Placental pericyte (primary cell): ENCODE results near the gene OR10H4. TPM values are rescaled to one million over a fixed set of nuclear protein-coding genes. Genes with fewer than 3 reads are reported as not detected.

Source experiments
- total RNA-seq: library from RNA; depleted of rRNA; stranded (reverse); fragments of >200 nt; gene quantifications from 2 replicates; pipeline ENCODE4 v1.2.3, GENCODE V29; 2012

OR10H4 gene
- not detected in 2 replicates for total RNA-seq

GRCh38 chr19:15948223-15949058 lies at the start of gene OR10H4:
OR10H4 (plus strand) TSS chr19:15949008; CDS start chr19:15949008, 0 bp downstream.

GRCh38 chr19:15934332-15935078 lies 14.3 kb upstream of the OR10H4 start, which contains the start of gene CYP4F11:
CYP4F11 (minus strand) TSS chr19:15934529; CDS start chr19:15934408, 121 bp downstream.

Other genes with a start within 250 kb of the OR10H4 start
- gene OR10H2, start 221.0 kb upstream of the OR10H4 start, total RNA-seq = not detected in 2 replicates
- gene OR10H3, start 211.0 kb upstream of the OR10H4 start, total RNA-seq = not detected in 2 replicates
- not detected in 2 replicates for gene OR10H5, start 161.3 kb upstream of the OR10H4 start, total RNA-seq
- gene OR10H1, start 133.3 kb upstream of the OR10H4 start, total RNA-seq = not detected in 2 replicates
- not detected in 2 replicates for gene CYP4F2, start 50.9 kb upstream of the OR10H4 start, total RNA-seq
- not detected in 2 replicates for gene CYP4F11, start 14.5 kb upstream of the OR10H4 start, total RNA-seq
- gene TPM4, start 127.5 kb downstream of the OR10H4 start, total RNA-seq = 1,030 and 1,294 TPM in 2 replicates
- 54.7 and 102 TPM in 2 replicates for gene RAB8A, start 162.9 kb downstream of the OR10H4 start, total RNA-seq
- not detected in 2 replicates for gene HSH2D, start 194.7 kb downstream of the OR10H4 start, total RNA-seq
- gene CIB3, start 224.5 kb downstream of the OR10H4 start, total RNA-seq = not detected in 2 replicates
- 102 and 108 TPM in 2 replicates for gene FAM32A, start 236.4 kb downstream of the OR10H4 start, total RNA-seq
- gene AP1M1, start 248.9 kb downstream of the OR10H4 start, total RNA-seq = 79.7 and 127 TPM in 2 replicates